ENCODE results near the gene SGPL1.
"Not testable (repeated sequence)": the region's sequence is repeated elsewhere in the genome, so short reads cannot be mapped to it uniquely, and the experiment has no call there.

The SGPL1 gene

GRCh38 chr10:70815504-70816219, at the start of gene SGPL1:
TSS of gene SGPL1 (plus strand) at chr10:70815948. CDS start at chr10:70816854, 906 bp downstream.
- DNase-seq = peak; percentile 85

- DNase-seq = not testable (repeated sequence)
Observed at GRCh38 chr10:70768026-70768685, 47.6 kb upstream of the SGPL1 start.

DNA sequence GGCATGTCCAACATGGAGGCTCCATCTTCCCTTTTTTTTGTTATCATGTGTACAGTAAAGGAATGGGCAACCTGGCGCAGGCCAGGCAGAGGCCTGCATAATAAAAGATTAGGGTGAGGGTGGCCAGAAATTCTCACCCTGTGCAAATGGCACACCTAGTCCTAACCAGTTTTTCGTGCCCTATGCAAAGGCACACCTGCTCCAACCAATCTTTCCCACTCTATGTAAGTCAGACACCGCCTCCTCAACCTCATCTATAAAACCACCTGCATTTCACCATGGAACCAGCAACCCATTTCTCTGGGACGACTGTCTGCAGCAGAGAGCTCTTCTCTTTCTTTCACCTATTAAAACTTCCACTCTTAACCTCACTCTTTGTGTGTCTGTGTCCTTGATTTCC, 46.6 kb upstream of the SGPL1 start:
- no peak for DNase-seq

DNA sequence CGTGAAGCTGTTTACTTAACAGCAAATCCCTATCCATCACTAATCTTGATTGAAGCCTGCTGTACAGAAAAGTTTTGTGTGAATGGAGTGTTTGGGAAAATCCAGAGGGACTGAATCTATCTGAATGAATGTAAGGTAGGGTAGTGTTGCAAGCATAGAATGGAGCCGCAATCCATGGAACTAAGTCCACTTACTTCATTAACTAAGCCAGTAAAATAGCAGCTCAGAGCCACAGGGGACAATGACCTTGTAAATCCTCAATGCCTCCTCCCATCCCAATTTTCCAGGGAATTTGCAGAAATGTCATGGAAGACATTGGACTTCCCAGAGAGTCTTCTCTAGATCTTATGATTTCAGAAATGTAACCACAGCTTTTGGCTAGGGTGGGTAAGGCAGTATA, 45.7 kb upstream of the SGPL1 start:
- DNase-seq = no peak

DNA sequence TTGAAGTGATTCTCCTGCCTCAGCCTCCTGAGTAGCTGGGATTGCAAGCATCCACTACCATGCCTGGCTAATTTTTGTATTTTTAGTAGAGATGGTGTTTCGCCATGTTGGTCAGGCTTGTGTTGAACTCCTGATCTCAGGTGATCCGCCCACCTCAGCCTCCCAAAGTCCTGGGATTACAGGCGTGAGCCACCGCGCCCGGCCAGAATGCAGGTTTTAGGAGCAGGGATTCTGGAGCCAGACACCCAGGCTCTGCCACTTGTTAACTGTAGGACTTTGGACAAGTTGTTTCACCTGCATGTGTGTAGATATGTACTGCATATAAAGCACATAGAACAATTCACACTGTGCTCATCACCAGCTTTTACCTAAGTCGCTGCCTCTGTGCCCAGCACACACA, 45.2 kb upstream of the SGPL1 start:
- DNase-seq = not testable (repeated sequence)

DNA sequence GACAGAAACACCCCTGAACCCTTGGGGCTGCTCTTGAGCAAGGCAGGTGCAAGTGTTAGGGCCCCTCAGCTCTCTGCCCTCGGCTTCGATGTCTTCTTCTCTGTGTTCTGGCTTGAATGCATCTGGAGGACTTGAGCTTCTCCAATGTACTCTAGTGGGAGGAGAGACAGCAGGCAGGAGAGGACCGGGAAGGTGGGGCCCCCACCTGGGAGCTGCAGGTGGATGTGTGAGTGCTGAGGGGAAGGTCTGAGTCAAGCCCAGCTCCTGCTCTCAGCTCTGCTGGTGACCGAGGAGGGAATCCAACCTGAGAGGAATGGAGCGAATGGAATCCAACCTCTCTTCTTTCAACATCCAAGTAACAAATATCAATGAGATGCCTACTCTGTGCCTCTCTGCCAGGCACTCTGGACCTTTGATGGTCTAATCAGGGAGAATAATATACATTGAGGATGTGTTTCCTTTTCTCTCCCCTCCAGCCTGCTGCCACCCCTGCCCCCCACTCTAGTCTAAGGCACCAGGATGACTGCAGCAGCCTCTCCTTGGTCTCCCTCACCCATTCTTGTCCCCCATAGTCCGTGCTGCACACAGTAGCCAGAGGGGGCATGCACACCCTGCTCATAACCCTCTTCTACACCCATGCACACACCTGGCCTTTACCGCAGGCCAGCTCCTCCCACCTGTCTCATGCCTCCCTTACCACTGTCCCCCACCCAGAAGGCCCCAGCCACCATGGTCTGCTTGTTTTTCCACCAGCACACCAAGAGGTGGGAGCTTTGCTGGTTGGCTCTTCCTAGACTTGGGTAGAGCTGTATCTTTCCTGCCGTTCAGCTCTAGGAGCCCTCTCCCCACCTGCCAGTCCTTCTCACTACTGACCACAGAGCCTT, 44.2 kb upstream of the SGPL1 start:
- DNase-seq = no peak

DNA sequence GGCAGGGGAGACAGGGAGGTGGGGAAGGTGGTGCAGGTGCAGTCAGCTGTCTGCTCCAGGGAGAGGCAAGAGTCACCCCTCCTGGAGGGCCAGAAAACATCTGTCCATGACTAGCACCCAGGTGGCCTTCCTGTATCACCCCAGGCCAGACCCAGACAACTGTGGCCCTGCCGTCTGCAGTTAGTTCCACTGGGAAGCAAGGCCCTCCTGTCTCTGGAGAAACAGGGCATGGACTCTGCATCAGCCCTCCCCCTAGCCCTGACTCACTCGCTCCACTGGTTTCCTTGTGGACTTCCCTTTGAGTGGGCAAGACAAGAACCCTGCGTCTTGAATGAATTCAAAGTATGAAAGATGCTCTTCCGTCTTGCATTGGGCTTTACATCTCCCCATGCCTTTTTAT, 43.1 kb upstream of the SGPL1 start:
- no peak for DNase-seq

GRCh38 chr10:70773461-70773860, 42.3 kb upstream of the SGPL1 start:
- DNase-seq = no peak

GRCh38 chr10:70773965-70774809, 41.6 kb upstream of the SGPL1 start:
- DNase-seq = no peak

- DNase-seq = no peak
Observed at GRCh38 chr10:70774810-70775678, 40.7 kb upstream of the SGPL1 start.

- no peak for DNase-seq
Observed at GRCh38 chr10:70775679-70776454, 39.9 kb upstream of the SGPL1 start.

GRCh38 chr10:70776455-70777005, 39.2 kb upstream of the SGPL1 start:
- no peak for DNase-seq

DNA sequence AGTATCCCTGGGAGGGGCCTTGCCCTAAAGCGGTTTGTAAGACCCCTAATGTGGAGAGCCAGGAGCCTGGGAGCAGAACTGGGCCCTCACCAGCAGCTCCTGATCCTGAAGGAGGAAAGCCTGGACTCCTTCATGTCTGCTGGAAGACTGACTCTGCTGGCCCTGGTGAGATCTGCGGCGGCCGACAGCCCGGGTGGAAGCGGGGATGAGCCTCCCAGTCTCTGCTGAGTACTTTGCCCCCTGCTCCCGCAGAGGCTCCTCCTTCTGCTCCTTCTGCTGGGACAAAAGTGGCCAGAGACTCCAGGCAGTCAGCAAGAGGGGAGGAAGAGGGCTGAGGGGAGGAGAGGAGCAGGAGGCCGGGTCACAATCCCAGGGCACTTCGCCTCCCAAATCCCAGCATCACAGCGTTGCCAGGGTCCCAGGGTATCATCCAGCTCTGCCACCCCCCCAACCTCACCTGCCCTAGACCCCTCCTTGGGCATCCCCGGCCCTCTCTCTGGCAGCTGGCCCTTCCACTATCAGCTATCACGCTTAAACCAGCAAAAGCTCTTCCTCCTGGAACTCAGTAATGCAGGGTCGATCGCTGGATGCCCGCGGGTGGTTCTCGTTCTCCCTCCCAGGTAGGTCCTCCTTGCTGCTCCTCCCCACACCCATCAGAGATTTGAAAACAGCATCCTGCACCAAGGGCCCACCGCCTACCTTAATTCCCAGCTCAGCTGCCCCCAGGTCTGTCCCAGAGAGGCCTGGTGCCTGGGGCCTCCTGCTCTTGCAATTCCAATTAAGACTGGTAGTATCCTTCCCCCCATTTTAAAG, 38.5 kb upstream of the SGPL1 start:
- no peak for DNase-seq

DNA sequence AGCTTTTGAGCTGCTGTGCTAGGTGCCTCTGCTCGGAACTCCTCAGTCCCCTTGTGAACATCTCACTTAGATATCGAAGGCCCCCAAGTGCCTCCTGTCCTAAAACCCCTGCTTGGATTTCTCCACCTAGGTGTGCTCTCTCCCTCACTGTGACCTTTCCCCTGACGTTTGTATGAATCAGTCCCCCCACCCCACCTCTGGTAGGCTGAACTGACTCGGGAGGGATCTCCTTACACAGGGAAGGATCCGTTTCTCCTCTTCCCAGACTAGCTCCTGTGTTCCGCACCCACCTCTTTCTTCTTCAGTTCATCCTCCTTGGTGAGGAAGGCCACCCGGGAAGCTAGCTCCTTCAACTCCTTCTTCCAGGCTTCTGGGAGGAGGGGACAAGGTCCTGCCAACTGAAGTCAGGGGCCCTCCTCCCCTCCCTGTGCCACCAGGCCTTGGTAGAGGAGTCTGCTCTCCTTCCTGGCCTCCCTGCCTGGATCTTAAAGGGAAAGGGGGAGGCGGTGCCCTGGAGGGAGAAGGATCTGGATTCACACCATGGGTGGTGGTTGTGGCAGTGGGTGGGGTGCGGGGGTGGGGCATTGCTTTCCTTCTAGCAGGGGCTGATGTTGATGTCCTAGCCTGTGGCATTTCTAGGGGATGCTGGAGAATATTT, 37.4 kb upstream of the SGPL1 start:
- no peak for DNase-seq

DNA sequence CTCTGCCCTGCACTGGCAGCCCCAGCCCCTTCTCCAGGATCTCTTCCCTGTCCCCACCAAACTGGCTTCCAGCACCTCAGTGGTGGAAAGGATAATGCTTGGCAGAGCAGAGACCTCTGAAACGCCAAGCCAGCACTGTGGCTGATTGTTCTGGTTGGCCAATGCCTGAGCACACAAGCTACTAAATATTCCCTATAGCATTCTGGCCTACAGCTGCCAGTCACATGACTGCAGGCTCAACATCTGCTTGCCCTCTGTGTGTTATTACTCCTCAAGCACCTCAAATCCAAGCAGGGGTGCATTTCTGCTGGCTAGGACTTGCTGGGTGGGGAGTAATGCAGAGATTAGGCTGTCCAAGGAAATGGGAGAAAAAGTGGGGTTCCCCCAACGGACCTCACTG, 36.7 kb upstream of the SGPL1 start:
- DNase-seq = no peak

DNA sequence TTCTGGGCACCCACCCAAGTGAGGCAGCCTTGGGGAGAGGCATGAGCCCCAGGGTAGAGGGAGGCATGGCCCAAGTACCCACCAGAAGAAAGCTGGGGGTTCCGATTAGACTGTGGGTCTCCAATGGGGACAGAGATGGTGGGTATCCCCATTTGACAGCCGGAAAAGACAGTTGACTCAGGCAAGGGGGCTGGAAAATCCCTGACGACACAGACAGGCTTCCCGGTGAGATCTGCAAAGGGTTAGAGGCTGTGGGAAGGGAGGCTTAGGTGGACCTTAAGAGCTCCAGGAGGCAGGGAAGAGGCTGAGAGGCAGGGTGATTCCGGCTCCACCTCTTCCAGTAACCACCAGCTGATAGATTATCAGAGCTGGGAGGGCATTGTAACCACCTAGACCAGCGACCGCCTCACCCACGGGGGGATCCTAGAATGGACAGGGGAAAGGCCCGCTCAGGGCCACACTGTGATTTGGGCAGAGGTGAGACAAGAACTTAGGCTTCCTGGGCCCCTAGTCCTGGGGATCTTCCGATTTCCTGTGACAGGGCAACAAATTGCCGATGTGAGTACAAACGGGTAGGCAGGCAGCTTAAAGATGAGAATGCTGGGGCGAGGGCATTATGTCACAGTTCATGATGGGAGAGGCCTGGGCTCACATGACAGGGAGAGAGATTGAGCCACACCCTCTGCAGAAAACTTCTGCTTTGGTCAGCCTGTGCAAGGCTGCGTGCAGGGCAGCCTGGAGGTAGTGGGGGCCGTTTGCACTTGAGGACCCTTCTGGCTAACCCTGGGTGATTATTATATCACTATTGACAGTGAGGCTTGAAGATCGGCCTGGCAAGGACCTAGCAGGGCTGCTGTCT, 36.0 kb upstream of the SGPL1 start:
- DNase-seq = no peak

GRCh38 chr10:70780370-70780760, 35.4 kb upstream of the SGPL1 start:
- no peak for DNase-seq

DNA sequence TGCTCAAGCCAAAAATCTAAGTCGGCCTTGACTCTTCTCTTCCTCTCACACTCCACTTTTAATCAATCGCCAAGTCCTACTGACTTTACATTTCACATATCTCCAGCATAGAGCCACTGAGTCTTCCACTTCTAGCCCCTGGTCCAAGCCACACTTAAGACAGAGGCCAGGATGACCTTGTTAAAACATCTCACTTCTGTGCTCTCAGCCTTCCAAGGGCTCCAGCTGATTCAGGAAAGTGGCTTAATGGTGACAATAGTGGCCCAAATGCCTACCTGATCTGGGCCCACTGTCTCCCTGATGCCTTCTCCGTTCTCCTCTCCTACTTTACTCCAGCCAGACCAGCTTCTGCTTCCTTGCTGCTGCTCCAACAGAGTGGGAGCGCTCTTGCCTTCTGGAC, 35.0 kb upstream of the SGPL1 start:
- no peak for DNase-seq

Measured in CD4-positive, alpha-beta T cell treated with Interleukin-17A for 1 hour (primary cell).